Bronchial epithelial cell (primary cell): ENCODE data around the gene CASK. TPM values are rescaled to one million over a fixed set of nuclear protein-coding genes. Genes with fewer than 3 reads are reported as not detected.

Experiments used
- DNase-seq: peaks from one replicate; pipeline ENCODE4 v3.0.0-alpha.2; 2010; ENCODE audit warnings: low read depth
- FAIRE-seq: peaks from 2 replicates; lab custom pipeline; 2011; peaks lifted over from hg19 to GRCh38; lab: Jason Lieb, UNC
- H3K27me3 ChIP-seq: 2 replicates; pipeline ENCODE4 v1.5.1; 2011; ENCODE audit warnings: low read length; ENCODE audit not compliant: control insufficient read depth, insufficient read depth
- H3K36me3 ChIP-seq: 2 replicates; pipeline ENCODE4 v1.5.1; 2011; ENCODE audit warnings: low read length; ENCODE audit not compliant: control insufficient read depth, insufficient read depth
- H3K4me3 ChIP-seq: 2 replicates; pipeline ENCODE4 v1.5.1; 2011; ENCODE audit warnings: mild to moderate bottlenecking, low read depth, low read length, control low read depth
- total RNA-seq: library from RNA; depleted of rRNA; stranded (reverse); fragments of >200 nt; gene quantifications from 2 replicates; pipeline ENCODE4 v1.2.1, GENCODE V29; 2014
- TF ChIP-seq, protein P1 (sequence below): IDR thresholded peaks from 2 replicates; pipeline ENCODE4 v1.5.1; 2011; ENCODE audit warnings: mild to moderate bottlenecking, moderate library complexity, low read length, control low read depth, inconsistent platforms; ENCODE audit not compliant: insufficient read depth, severe bottlenecking

CASK gene
- total RNA-seq, 1 donor from 2014 or later = 141 TPM

DNA sequence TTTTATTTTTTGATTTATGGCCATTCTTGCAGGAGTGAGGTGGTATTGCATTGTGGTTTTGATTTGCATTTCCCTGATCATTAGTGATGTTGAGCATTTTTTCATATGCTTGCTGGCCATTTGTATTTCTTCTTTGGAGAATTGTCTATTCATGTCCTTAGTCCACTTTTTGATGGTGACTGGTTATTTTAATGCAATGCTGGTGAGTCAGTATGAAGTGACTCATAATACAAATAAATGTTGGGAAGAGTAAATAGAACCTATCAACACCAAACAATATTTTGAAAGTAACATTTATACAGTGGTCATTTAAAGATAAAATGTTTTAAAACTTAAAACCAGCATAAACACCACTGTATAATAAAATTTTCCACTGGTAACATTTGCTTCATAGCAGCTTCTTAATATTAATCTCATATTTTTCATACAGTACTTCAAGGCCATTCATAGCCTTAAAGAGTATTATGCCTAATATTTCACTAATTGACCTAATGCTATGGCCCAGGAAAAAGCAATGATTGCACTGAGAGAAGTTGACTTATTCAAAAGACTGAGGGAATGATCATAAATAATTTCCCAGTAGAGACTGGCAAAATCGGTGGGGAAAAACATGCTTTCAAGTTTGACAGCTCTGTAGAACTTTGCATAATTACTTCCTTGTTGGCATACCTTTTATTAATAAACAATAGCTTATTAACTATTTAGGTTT lies 33.9 kb downstream of the CASK start:
- Histone ChIP-seq H3K36me3 (no peaks in the 10 kb centered on the region), H3K27me3 (no peaks in the 10 kb centered on the region), H3K4me3 (no peak overlapping the region)
- DNase-seq (peak; percentile 76), FAIRE-seq (no peak)
- TF ChIP-seq, protein P1, sequence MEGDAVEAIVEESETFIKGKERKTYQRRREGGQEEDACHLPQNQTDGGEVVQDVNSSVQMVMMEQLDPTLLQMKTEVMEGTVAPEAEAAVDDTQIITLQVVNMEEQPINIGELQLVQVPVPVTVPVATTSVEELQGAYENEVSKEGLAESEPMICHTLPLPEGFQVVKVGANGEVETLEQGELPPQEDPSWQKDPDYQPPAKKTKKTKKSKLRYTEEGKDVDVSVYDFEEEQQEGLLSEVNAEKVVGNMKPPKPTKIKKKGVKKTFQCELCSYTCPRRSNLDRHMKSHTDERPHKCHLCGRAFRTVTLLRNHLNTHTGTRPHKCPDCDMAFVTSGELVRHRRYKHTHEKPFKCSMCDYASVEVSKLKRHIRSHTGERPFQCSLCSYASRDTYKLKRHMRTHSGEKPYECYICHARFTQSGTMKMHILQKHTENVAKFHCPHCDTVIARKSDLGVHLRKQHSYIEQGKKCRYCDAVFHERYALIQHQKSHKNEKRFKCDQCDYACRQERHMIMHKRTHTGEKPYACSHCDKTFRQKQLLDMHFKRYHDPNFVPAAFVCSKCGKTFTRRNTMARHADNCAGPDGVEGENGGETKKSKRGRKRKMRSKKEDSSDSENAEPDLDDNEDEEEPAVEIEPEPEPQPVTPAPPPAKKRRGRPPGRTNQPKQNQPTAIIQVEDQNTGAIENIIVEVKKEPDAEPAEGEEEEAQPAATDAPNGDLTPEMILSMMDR = no peak

DNA sequence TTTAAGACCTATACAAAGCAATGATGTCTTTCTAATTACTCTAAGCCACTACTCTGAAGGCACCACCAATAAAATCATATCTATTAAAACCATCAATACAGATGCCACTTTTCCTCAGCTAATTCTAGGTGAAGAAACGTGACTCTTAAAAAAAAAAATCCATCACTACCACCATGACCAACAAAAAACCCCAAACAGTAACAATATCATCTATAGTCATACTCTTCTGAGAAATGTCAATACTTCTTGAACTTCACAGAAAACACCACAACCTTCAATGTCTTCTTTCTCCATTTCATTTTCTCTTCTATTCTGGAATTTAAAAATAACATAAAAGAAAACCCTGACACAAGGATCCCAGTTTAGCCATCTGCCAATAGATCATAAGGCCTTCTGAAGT lies 35.7 kb downstream of the CASK start:
- FAIRE-seq (no peak), DNase-seq (no peak)
- Histone ChIP-seq H3K4me3 (no peak overlapping the region), H3K36me3 (no peaks in the 10 kb centered on the region), H3K27me3 (no peaks in the 10 kb centered on the region)
- TF ChIP-seq, protein P1 = no peak

DNA sequence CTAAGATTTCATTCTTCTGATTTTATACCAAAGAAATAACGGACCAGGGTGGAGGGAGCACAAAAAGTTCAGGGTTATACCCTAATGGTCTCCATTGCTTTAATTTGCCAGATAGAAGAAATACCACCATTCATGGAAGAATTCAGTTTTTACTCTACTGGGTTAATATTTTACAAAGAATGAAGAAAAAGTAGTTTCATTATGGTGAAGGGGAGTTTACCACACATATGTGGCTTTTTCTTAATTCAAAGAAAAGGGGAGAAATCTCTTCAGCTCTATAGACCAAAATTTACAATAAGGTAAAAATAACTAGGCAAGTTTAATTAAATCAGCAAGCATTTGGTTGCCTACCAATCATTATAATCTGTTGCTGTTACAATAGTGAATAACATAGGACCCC lies 37.6 kb downstream of the CASK start:
- no peak overlapping the region for H3K4me3 ChIP-seq
- H3K27me3 ChIP-seq = no peaks in the 10 kb centered on the region
- H3K36me3 ChIP-seq = no peaks in the 10 kb centered on the region
- DNase-seq (no peak), FAIRE-seq (no peak)
- TF ChIP-seq, protein P1 = no peak

DNA sequence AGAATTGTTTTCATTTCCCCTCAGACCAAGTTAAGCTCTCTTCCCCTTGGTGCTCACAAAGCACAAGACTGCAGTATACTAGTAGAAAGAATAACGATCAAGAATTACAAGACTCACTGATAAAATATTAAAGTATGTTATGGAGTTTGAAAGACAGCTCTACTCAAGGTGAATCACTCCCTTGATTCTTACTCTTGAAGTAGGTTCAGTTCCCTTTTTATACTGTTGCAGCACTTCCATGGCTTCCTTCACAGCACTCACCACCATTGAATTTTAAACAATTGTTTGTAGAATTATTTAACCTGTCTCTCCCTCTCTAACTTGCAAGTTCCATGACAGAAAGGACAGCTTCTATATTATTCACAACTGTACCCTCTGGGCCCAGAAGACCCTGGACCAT lies 42.2 kb downstream of the CASK start:
- Histone ChIP-seq H3K4me3 (no peak overlapping the region), H3K36me3 (no peaks in the 10 kb centered on the region), H3K27me3 (no peaks in the 10 kb centered on the region)
- FAIRE-seq = no peak
- TF ChIP-seq, protein P1 = no peak
- no peak for DNase-seq

DNA sequence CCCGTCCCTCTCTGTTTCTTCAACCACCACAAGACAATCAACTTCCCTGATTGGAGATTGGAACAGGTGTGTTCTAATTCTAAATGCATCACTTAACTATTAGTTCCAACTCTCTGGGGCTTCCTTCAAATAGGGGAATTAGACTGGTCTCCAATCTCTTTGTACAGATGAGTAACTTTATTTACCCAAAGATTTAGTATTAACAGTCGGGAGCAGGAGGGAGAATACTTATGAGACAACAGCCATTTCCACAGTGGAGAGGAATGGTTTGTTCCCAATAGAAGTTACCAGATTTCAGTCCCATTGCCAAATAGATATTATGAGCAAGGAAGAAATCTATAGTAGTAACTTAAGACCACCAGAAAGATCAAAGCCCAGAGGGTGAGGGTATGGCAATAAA lies 46.2 kb downstream of the CASK start:
- Histone ChIP-seq H3K27me3 (no peaks in the 10 kb centered on the region), H3K36me3 (no peaks in the 10 kb centered on the region), H3K4me3 (no peak overlapping the region)
- DNase-seq (no peak), FAIRE-seq (no peak)
- TF ChIP-seq, protein P1 = no peak

DNA sequence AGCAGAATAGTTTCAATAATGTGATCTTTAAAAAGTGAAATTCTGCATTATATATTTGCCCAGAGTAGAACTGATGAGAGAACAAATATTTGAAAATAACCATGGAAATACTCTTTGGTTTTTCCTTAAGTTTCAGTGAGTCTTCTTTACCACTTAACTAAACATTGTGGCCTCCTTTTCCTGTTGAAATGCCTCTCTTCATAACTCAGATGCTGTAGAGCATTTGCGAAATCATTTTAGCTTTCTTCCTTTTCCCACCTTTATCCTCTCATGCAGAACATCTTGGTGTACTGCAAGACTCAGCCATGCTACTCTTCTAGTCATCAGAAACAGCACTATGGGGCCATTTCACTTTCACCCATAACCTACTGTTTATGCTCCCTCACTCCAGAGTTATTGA lies 48.2 kb downstream of the CASK start:
- Histone ChIP-seq H3K36me3 (no peaks in the 10 kb centered on the region), H3K27me3 (no peaks in the 10 kb centered on the region), H3K4me3 (no peak overlapping the region)
- FAIRE-seq (no peak), DNase-seq (no peak)
- TF ChIP-seq, protein P1 = no peak
